Measurements from ENCODE around the gene LRRC4B. TPM values are rescaled to one million over a fixed set of nuclear protein-coding genes. Genes with fewer than 3 reads are reported as not detected.
"Not testable (repeated sequence)": the region's sequence is repeated elsewhere in the genome, so short reads cannot be mapped to it uniquely, and the experiment has no call there.

Gene LRRC4B
- total RNA-seq, 1 experiment from 2014 or later: not detected

- DNase-seq (ENCODE audit: low read depth): no peak
Observed at GRCh38 chr19:50553134-50553703, 15.0 kb downstream of the LRRC4B start.

DNA sequence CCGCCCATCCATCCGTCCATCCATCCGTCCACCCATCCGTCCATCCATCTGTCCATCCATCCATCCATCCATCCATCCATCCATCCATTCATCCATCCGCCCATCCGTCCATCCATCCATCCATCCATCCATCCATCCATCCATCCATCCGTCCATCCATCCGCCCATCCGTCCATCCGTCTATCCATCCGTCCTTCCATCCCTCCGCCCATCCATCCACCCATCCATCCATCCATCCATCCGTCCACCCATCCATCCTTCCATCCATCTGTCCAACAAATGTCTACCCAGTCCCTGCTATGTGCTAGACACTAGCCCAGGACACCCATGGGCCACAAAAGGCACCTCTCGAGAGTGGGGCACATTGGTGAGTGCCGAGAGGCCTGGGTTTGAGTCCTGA, 15.7 kb downstream of the LRRC4B start:
- no peak for DNase-seq (ENCODE audit: low read depth)

GRCh38 chr19:50551715-50552187, 16.5 kb downstream of the LRRC4B start:
- no peak for DNase-seq (ENCODE audit: low read depth)

DNA sequence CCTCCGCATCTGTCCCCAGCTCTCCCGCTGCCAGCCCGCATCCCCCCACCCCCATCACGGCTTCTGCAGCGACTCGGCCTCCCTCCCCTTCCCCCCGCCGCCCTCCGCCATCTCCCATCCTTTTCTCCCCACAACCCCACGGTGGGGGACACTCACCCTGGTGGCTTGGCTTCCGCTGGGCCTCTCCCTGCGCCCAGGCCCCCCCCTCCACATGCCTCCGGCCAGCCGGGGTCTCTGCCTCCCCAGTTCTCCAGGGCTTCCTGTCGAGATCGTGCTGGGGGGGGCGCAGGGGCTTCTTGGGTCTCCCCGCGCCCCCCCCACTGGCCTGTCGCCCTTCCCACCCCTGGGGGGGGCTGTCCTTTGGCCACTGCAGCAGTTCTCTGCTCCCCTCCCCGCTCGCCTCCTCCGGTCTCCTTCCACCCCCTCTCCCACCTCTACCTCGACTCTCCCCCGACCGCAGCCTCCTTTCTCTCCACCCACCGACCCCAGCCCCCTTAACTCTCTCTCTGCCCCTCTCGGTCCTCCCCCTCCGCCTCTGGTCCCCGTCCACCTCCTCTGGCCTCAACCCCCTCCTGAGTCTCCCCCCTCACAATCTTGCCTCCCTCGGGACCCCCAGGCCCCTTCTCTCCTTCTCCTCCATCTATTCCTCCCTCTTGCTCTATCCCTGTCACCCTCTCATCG, 17.1 kb downstream of the LRRC4B start:
- DNase-seq (ENCODE audit: low read depth): no peak

DNA sequence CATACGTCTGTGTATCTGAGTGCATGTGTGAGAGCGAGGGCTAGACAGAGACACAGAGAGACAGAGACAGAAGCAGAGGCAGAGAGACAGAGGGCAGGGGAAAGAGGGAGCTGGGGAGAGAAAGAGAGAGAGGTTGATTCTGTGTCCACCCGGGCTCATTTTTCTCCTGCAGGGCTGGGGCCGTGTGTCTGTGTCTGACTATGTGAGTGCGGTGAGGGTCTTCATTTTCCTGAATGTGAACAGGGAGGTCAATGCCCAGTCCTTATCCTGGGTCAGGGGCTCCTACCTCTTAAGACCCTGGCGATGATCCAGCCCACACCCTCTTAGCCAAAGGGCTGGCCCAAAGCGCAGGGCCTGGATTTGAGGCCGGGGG, 17.7 kb downstream of the LRRC4B start:
- DNase-seq (ENCODE audit: low read depth): no peak

GRCh38 chr19:50549927-50550593, 18.2 kb downstream of the LRRC4B start:
- no peak for DNase-seq (ENCODE audit: low read depth)

DNA sequence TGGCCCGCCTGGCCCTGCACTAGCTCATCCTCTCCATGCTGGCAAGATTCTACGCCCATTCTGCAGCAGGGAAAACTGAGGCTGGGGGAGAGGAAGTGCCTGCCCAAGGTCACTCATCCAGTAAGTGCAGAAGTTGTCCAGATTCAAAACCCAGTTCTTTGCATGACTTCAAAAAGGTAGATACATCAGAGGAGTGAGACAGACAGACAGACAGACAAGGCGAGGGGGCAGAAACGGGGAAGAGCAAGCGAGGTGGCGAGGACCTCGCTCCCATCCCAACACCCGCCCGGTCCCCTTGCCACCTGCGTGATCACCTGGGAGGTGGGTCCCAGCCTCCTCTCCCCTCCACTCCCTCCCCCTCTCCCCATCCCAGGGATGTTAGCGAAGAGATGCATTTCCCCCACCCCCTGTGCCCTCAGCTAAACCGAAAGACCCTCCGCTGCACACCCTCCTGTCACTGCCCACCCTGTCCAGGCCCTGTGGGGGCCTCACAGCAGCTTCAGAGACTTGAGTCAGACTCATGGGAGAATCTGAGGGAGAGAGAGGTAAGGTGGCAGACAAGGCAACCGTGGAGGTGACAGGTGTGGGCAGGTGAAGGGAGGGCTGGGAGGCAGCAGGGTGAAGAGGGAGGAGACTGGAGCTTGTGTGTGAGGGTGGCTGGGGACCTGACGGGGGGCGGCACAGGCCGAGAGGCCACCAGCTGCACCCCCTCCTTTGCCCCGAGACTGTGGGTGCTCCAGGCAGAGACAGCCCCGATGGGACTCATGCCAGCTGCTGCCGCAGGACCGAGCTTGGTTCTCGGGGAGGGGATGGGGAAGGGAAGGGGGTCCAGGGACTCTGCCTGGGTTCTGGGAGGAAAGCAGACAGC, 18.9 kb downstream of the LRRC4B start:
- DNase-seq (ENCODE audit: low read depth): no peak

GRCh38 chr19:50548191-50549058, 19.8 kb downstream of the LRRC4B start:
- no peak for DNase-seq (ENCODE audit: low read depth)

DNA sequence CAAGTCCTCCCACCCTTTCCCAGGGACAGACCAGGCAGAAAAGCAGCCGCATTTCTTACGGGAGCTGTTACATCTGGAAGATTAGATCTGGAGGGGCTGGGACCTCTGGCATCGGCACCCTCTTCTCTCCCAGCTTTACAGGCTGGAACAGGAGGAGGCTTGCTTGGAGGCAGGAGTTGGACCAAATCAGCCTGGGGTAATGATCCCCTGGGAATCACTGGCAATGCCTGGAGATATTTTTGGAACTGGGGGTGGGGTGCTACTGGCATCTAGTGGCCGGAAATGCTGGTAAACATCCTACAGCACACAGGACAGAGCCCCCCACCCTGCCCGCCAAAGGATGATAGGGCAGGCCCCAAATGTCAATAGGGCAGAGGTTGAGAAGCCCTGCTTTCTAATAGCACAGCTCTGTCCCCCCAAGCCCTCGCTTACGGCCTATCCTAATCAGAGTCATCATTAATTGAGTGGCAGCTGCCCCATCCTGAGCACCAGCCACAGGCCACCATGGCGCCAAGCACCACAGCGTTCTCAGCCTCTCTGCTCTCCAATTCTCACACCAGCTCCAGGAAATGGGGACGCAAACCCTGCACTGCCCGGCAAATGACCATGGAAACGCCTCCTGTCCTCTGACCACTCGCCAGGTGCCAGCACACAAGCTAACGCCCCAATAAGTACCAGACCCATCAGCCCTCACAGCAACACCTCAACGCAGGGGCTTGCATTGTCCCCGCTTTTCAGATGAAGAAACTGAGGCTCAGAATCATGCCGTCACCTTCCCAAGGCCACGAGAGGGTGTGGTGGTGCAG, 20.6 kb downstream of the LRRC4B start:
- DNase-seq (ENCODE audit: low read depth): no peak

DNA sequence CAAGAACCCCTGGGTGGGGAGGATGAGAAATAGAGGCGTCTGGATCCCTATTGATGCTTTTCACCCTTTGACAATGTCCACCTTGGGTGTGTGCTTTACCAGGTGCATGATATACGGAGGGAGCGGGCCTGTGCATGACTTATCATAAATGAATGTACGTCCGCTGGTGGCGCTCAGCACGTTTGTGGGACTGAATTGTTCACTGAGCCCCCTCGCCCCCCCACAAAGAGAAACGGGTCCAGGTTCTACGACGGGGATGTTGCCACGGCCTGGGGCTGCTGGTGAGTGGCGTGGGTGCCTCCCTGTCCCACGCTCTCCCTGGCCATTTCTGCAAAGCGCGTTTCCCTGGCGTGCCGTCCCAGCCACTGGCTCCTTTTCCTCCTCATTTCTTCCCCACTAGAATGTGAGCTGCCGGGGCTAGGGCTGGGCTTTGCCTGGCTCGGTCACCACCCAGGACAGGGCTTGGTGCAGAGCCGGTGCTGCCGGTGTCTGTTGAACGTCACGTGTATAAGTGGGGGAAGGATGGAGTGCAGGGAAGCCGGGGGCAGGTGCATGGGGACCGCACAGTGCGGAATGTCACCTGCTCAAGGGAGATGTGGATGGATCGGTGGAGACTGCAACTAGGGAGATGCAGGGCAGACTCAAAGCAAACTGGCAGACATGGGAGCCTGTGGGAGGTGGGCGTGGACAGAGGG, 21.6 kb downstream of the LRRC4B start:
- DNase-seq (ENCODE audit: low read depth): no peak

DNA sequence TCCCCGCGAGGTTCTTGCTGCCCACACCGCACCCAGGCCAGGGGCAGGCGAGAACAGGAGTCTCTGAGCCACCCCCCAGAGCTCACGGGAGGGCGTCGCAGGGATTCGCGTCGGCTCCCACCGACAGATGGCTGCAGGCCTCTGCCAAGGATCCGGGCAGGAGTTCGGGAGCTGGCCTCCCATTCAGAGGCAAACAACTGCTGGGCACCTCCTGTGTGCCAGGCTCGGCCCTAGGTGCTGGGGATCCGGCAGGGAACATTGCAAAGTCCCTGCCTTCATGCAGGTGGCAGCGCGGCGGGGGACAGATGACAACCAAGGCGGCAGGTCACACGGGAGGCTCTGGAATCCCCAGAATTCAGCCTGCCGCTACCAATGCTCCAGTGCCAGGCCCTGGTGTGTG, 25.3 kb downstream of the LRRC4B start:
- DNase-seq (ENCODE audit: low read depth): no peak

DNA sequence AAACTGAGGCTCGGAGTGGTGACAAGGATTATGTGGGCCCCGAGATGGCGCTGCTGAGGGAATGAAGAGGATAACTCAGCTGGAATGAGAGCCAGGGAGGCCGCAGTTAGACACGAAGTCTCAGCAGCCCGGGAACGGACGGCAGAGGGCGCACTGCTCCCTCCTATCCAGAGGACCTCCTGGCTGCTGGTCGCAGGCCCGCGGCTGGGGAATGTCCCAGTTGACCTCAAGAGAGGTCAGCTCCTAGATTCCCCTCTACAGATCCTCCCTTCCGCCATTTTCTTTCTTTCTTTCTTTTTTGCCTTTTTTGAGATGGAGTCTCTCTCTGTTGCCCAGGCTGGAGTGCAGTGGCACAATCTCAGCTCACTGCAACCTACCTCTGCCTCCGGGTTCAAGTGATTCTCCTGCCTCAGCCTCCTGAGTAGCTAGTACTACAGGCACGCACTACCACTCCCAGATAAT, 30.4 kb downstream of the LRRC4B start:
- peak; percentile 74 for DNase-seq (ENCODE audit: low read depth)

GRCh38 chr19:50537306-50537685, 30.9 kb downstream of the LRRC4B start:
- DNase-seq (ENCODE audit: low read depth): no peak

DNA sequence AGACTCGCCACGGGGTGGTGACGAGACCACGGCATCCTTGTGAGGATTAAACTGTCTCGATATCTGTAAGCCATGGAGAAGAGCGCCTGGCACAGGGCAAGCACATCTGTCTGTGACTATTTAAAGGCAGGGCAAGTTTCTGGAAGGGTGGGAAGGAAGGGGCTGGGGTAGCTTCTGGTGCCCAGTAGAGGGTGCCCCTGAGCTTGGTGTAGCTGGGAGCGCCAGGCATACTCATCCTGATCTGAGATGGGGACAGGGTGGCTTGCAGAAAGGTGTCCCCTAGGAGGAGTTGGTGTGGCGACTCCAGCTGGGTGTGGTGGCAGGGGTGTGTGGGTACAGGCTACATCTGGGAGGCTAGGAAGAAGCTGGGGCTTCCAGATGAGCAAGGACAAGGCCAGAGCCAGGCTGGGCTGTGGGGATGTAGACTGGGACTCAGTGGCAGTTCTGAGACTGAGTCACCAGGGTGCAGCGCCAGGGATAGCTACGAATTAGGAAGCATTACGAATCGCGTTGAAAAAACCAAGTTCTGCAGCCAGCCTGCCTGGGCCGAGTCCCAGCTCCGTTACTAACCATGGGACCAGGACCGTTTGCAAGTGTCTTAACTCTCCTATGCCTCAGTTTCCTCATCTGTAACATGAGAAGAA, 31.5 kb downstream of the LRRC4B start:
- DNase-seq (ENCODE audit: low read depth): no peak

DNA sequence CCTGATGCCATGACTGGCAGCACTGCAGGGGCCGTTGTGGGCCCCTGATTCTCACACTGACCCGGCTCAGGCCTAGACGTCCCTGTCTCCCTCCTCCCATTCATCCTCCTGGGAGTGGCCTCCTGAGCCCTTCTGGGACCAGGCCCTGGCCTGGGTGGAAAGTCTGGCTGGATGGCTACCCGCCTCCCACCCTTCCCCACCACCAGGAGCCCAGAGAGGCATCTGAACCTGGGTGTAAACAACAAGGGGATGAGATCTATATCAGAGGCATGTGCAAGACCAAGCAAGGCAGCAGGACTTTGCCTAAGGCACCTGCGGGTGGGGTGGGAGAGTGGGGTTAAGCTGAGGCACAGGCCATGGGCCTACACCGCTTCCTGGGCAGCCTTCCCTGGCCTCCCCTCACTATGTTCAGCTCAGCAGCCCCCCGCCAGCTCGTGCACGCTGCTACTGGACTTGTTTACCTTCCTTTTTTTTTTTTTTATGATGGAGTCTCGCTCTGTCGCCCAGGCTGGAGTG, 32.5 kb downstream of the LRRC4B start:
- no peak for DNase-seq (ENCODE audit: low read depth)

- no peak for DNase-seq (ENCODE audit: low read depth)
Observed at GRCh38 chr19:50534478-50534877, 33.8 kb downstream of the LRRC4B start.

DNA sequence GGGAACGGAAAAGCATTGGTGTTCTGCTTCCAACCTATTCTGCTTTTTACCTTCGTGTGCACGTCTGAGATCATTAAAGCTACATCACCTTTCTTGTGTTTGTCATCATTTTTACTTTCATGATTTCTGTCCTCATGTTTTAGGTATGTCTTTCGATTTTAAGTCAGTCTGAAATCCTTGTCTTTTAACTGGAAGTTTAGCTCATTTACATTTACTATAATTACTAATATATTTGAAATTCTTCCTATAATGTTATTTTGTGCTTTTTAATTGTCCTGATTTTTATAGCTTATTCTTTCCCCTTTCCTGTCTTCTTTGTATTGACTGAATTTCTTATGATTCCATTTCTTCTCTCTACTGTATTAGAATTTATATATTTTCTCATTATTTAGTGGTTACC, 35.3 kb downstream of the LRRC4B start:
- no peak for DNase-seq (ENCODE audit: low read depth)

GRCh38 chr19:50531171-50531612, 37.0 kb downstream of the LRRC4B start:
- DNase-seq (ENCODE audit: low read depth): peak; percentile 8

- not testable (repeated sequence) for DNase-seq (ENCODE audit: low read depth)
Observed at GRCh38 chr19:50528052-50528451, 40.2 kb downstream of the LRRC4B start.
